Stimulated activated naive B cell treated with anti-CD40 and anti-IgM and Interleukin-4, amounts not matched to agents 10 μg/mL and 1 μg/mL and 100 μg/mL, for 72 hours (primary cell): ENCODE results near the gene PLEKHG1.

Source experiments
- ATAC-seq, 2 donors: fragments of 150-1000 bp; cut with Tn5 transposase; replicated peaks; 2 replicates each; pipeline ENCODE4 v1.10.0; 2021; ENCODE audit warnings: moderate library complexity in 1 of 2
- DNase-seq: peaks from one replicate; pipeline ENCODE4 v3.0.0; 2021
- H3K27ac Mint-ChIP-seq: one replicate; pipeline ENCODE4 v1.8.0; 2022; ENCODE audit warnings: mild to moderate bottlenecking, mixed read lengths
- H3K27me3 Mint-ChIP-seq, 2 donors: one replicate each; pipeline ENCODE4 v1.8.0; 2022; ENCODE audit warnings: mixed read lengths in 2 of 2
- H3K36me3 Mint-ChIP-seq, 2 donors: one replicate each; pipeline ENCODE4 v1.8.0; 2022; ENCODE audit warnings: mixed read lengths in 2 of 2, mild to moderate bottlenecking in 1 of 2
- H3K4me1 Mint-ChIP-seq, 2 donors: one replicate each; pipeline ENCODE4 v1.8.0; 2022; ENCODE audit warnings: mixed read lengths in 2 of 2, mild to moderate bottlenecking in 1 of 2
- H3K4me3 Mint-ChIP-seq, 2 donors: one replicate each; pipeline ENCODE4 v1.8.0; 2022; ENCODE audit warnings: mild to moderate bottlenecking in 2 of 2, mixed read lengths in 2 of 2, moderate library complexity in 1 of 2
- H3K9me3 Mint-ChIP-seq, 2 donors: one replicate each; pipeline ENCODE4 v1.8.0; 2022; ENCODE audit warnings: mixed read lengths in 2 of 2, mild to moderate bottlenecking in 1 of 2

The PLEKHG1 gene

DNA sequence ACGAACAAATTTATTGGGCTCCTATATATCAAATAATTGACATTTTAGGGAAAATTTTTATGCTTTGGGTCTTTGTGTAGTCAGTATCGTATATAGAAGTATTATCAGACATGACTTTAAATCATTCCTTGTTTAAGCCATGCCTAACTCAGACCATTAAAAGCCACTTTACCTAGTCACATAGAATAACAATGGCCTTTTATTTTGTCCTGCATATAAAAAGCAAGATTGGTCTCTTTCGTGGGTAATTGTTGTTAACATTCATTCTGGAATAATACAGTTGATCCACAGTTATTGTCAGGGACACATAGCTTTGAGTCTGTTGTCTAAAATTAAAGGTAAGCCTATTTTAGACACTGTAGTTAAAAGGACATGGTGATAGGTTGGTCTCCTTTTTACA, 47.4 kb downstream of the PLEKHG1 start:
- no peak overlapping the region for H3K27ac Mint-ChIP-seq
- H3K4me3 Mint-ChIP-seq: no peak overlapping the region
- no peaks in the 10 kb centered on the region for H3K27me3 Mint-ChIP-seq
- H3K9me3 Mint-ChIP-seq: no peaks in the 10 kb centered on the region
- peaks cover 12 to 34% of the 10 kb centered on the region in 2 donors for H3K4me1 Mint-ChIP-seq
- DNase-seq: no peak
- ATAC-seq: no peak
- H3K36me3 Mint-ChIP-seq: peaks cover 3 to 4% of the 10 kb centered on the region in 2 donors
